Measurements from ENCODE around the gene IGBP1.

- no peak for TF ChIP-seq ZFP3 (CRISPR knock-in tag; IDR thresholded peaks at IDR 0.05)
- no peak for TF ChIP-seq ISL1 (CRISPR knock-in tag; IDR thresholded peaks at IDR 0.05)
- TF ChIP-seq PATZ1 (CRISPR knock-in tag; IDR thresholded peaks at IDR 0.05; ENCODE audit: borderline replicate concordance): no peak
- no peak for TF ChIP-seq ZNF70 (CRISPR knock-in tag; IDR thresholded peaks at IDR 0.05)
- no peak for TF ChIP-seq BACH2 (CRISPR knock-in tag; IDR thresholded peaks at IDR 0.05; ENCODE audit: borderline replicate concordance)
- TF ChIP-seq POU6F1 (CRISPR knock-in tag; IDR thresholded peaks at IDR 0.05; ENCODE audit: borderline replicate concordance, low read depth): no peak
- no peak for TF ChIP-seq ZFP30 (CRISPR knock-in tag; IDR thresholded peaks at IDR 0.05)
- TF ChIP-seq ESRRG (CRISPR knock-in tag; IDR thresholded peaks at IDR 0.05): no peak
- no peak for TF ChIP-seq ARNTL (CRISPR knock-in tag; IDR thresholded peaks at IDR 0.05; ENCODE audit: borderline replicate concordance, low read depth)
- no peak for TF ChIP-seq CREB5 (CRISPR knock-in tag; IDR thresholded peaks at IDR 0.05; ENCODE audit: low read depth)
- TF ChIP-seq, protein P1, sequence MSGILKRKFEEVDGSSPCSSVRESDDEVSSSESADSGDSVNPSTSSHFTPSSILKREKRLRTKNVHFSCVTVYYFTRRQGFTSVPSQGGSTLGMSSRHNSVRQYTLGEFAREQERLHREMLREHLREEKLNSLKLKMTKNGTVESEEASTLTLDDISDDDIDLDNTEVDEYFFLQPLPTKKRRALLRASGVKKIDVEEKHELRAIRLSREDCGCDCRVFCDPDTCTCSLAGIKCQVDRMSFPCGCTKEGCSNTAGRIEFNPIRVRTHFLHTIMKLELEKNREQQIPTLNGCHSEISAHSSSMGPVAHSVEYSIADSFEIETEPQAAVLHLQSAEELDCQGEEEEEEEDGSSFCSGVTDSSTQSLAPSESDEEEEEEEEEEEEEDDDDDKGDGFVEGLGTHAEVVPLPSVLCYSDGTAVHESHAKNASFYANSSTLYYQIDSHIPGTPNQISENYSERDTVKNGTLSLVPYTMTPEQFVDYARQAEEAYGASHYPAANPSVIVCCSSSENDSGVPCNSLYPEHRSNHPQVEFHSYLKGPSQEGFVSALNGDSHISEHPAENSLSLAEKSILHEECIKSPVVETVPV (CRISPR knock-in tag; IDR thresholded peaks at IDR 0.05): no peak
- TF ChIP-seq CSDC2 (CRISPR knock-in tag; IDR thresholded peaks at IDR 0.05): no peak
- TF ChIP-seq ZNF565 (CRISPR knock-in tag; conservative IDR thresholded peaks at IDR 0.05; ENCODE audit: low read depth): no peak
Measured at GRCh38 chrX:70172221-70172620, 39.0 kb downstream of the IGBP1 start.

Measured in SK-N-SH treated with all-trans-retinoic acid at 6 μM for 48 hours (cell line).